Uterus (tissue), 2 donors: Measurements from ENCODE around the gene MLC1.

ENCODE experiments used
- CTCF ChIP-seq, 4 experiments: fragments of 200-600 bp in 2 of 4; fragments of 450-650 bp in 2 of 4; sonication (generic) in 2 of 4; IDR thresholded peaks; one replicate each; pipeline ENCODE4 v1.5.1; 2016 to 2019; ENCODE audit warnings: antibody characterized with exemption in 4 of 4, mild to moderate bottlenecking in 2 of 4, moderate library complexity in 1 of 4
- POLR2A ChIP-seq, 2 donors: fragments of 450-650 bp; IDR thresholded peaks; one replicate each; pipeline ENCODE4 v1.6.1; 2016; ENCODE audit warnings: antibody characterized with exemption in 2 of 2, mild to moderate bottlenecking in 1 of 2, moderate library complexity in 1 of 2

GRCh38 chr22:50061824-50062355 is 23.3 kb downstream of the MLC1 start:
- no peak for TF ChIP-seq CTCF (IDR thresholded peaks at IDR 0.05)
- no peak for TF ChIP-seq POLR2A (IDR thresholded peaks at IDR 0.05)
